ENCODE results near the gene FADS2.

FADS2 gene

GRCh38 chr11:61887839-61888494 is 59.9 kb downstream of the FADS2 start:
- DNase-seq (ENCODE audit: low read depth in 3 of 3): no peak

DNA sequence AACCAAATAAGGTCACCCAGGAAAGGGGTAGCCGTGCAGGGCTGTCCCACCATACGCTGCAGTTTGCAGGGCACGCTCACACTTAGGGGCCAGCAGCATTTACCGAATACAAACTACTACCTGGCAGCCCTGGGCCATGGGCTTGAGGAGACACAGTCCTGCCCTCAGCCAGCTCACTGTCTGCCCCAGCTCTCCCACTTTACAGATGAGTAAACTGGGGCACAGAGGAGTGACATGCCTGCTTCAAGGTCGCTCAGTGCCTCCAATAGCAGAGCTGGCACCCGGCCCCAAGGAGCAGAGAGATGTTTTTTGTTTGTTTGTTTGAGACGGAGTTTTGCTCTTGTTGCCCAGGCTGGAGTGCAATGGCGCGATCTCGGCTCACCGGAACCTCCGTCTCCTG is 60.5 kb downstream of the FADS2 start:
- DNase-seq (ENCODE audit: low read depth in 3 of 3): no peak

DNA sequence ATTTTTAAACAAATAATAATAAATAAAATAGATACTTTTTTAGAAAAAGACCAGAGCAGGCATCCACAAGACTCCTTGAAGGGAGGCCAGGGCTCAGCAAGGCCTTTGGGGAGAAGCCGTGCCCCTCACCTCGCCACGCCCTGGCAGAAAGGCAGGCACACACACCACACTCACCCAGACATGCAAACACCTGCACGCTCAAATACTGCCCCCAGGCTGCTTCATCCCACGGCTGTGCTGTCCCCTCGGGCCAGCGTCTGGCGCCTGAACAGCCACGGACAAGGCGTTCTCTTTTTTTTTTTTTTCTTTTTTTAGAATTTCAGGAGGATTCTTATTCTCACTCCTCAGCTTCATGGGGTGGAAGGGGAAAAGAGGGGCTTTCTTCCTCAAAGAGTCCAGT is 61.7 kb downstream of the FADS2 start:
- DNase-seq (ENCODE audit: low read depth in 3 of 3): no peak

DNA sequence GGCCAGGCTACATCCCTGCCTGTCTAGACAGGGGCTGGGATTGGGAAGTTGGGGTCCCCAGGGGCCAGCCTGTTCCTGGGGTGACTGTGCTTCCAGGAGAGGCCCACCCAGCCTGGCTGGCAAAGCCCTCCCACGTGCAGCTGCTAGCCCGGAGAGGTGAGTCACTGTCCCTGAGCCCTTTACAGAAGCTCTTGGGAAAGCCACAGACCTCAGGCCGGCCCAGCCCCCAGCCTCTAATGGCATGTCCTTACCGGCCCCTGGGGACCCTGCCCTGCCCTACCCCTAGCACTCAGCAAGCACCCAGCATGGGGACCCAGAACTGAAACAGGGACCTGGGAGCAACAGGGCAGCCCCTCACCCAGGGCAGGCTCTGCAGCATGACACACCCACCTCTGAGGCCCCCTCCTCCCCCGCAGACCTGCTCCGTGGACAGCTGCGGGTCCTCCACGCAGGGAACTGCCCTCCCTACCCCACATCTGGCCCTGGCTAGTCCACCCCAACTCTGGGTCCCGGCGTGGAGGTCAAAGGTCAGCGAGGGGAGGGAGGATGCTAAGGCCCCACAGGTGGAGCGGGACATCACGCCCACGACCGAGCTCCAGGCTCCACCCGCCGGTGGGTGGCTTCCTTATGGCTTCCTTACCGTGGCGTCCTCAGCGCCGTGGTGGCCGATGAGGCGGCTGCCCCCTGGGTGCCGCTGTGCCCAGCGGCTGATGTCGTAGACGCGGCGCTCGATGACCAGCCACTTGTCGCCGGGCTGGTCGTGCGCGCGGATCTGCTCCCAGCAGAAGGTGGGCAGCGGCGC is 62.6 kb downstream of the FADS2 start:
- DNase-seq (ENCODE audit: low read depth in 3 of 3): peak in 2 of 3 experiments; percentile 11

- peak; percentile 5 to 28 (median 24) for DNase-seq (ENCODE audit: low read depth in 3 of 3)
Observed at GRCh38 chr11:61891331-61892084, 63.4 kb downstream of the FADS2 start, which contains the start of gene FADS3. Gene FADS3, minus strand, starts transcription at chr11:61891545. Its CDS starts 164 bp downstream, at chr11:61891381.

DNA sequence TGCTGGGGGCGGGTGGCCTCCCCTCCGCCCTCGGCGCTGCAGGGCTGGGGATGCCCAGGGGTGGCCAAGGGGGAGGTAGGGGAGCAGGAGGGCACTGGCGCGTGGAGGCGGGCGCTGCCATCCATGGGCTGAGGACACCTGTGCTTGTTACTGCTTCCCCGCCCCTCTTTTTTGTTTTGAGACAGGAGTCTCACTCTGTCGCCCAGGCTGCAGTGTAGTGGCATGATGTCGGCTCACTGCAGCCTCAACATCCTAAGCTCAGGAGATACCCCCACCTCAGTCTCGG is 63.9 kb downstream of the FADS2 start:
- no peak for DNase-seq (ENCODE audit: low read depth in 3 of 3)

DNA sequence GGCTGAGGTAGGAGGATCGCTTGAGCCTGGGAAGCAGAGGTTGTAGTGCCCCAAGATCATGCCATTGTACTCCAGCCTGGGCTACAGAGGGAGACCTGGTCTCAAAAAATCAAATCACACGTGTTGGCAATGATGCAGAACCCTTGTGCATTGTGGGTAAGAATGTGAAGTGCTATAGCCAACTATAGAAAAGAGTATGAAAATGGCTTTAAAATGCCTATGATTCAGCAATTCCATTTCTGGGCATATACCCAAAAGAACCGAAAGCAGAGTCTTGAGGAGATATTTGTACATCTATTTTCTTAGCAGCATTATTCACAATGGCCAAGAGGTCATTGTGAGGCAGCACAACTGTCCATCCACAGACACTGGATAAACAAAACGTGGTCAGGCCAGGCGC is 65.9 kb downstream of the FADS2 start:
- DNase-seq (ENCODE audit: low read depth in 3 of 3): no peak

- no peak for DNase-seq (ENCODE audit: low read depth in 3 of 3)
Observed at GRCh38 chr11:61895046-61895717, 67.1 kb downstream of the FADS2 start.

DNA sequence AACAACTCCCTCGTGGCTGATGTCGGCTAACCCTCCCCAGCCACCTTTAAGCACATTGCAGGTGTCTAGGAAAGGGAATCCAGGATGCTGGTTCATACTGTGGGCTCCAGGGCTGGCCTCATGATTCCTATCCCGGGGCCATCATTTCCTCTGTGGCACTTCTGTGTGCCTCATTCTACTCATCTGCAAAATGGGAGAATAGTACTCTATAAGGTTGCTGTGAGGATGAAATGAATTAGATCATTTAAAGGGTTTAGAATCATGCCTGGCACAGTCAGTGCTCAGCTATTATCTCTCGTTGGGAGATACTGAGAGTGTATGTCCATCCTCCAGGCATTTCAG is 67.6 kb downstream of the FADS2 start:
- DNase-seq (ENCODE audit: low read depth in 3 of 3): no peak

- no peak for DNase-seq (ENCODE audit: low read depth in 3 of 3)
Observed at GRCh38 chr11:61896665-61897386, 68.7 kb downstream of the FADS2 start.

DNA sequence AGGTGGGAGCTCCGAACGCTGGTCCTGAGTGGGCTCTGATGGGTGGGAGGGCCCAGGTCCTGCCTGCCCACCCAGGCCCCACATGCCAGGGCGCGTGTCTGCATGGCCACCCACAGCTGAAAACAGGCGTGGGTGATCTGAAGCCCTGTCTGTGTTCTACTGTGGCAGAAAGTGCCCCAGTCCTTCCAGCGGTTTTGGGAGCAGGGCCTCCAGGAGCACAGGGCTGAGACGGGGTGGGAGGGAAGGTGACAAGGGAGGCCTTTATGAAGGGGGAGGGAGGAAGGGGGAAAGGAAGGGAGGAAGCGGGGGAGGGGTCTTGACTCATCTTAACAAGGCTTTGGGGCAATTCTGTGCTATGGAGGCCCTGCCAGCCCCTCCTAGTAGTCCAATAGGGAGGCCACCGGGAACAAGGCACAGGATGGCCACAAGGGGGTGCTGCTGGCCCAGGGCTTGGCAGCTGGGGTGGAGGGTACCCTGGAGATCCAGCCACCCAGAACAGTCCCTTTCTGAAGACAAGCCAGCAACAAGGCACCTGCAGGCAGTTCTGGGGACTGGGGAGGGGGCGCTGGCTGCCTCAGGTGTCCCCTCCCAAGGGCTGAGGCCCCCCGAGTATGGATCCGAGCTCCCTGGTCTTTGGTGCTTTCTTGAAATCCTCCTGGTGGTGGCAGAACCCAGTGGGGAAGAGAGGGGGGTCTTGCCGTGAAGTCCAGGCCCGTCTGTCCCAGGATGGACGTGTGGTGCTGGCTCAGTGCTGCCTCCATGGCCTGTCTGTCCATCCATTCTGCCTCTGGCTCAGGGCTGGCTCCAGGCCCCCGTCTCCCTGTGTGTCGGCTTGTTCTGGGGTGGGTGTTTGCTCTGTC is 69.5 kb downstream of the FADS2 start:
- DNase-seq (ENCODE audit: low read depth in 3 of 3): peak; percentile 61 to 69 (median 66)

GRCh38 chr11:61898247-61898582 is 70.1 kb downstream of the FADS2 start:
- DNase-seq (ENCODE audit: low read depth in 3 of 3): no peak

DNA sequence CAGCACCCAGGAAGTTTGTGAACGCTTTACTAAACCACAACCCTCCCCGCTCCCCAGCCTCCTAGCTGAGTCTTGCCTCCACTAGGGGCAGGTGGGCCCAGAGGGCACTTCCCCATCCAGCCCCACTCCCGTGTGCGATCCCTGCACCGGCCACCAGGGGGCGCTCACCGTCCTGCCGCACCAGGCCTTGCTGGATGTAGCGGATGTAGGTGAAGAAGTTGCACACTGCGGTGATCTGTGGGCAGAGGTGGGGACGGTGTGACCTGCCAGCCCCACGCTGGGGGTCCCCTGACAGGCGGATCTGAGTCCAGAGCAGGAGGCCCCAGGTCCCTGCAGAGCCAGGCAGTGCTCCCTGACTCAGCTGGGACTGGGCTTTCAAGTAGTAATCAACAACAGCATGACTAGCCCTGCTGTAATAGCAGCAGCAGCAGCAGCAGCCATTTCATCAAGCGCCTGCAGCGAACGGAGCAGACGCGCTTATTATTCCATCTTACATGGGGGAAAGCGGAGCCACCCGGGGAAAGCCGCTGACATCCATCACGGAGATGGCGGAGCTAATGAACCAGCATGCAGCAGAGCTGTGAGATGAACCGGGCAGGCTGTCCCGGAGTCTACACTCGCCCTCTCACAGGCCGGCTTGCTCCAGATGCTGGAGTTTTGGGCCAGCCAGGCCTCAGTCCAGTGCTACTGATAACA is 71.2 kb downstream of the FADS2 start:
- peak; percentile 79 to 92 (median 86) for DNase-seq (ENCODE audit: low read depth in 3 of 3)

DNA sequence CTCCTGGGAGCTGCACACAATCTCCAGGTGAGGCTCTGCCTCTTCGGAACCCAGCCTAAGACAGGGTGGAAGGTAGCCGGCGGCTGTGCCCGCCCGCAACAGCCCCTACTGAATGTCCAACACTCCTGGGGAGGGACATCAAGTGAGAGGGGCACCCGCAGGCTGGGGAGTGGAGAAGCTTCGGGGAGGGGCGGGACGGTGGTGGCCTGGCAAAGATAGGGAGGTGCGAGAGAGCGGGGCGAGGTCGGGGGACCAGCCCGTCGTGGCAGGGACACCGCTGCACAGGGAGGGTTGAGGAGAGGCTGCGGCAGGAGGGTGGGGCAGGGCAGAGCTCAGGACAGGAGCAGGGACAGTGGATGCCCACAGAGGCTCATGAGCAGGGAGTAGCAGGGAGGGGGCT is 72.2 kb downstream of the FADS2 start:
- DNase-seq (ENCODE audit: low read depth in 3 of 3): no peak

DNA sequence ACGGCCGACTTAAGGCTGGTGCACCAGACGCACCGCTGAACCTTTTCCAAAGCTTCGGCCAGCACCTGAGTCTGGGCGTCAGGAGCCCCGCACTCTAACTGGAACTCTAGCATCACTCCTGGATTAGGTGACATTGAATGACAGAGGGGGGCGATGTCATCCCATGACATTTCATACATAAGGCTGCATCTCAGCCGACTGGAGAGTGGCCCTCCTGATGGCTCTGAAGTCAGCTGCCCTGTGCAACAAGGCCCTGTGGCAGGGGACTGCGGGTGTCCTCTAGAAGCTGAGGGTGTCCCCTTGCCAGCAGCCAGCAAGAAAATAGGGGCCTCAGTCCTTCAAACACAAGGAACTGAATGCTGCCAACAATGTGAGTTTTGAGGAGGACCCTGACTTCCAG is 73.3 kb downstream of the FADS2 start:
- no peak for DNase-seq (ENCODE audit: low read depth in 3 of 3)

DNA sequence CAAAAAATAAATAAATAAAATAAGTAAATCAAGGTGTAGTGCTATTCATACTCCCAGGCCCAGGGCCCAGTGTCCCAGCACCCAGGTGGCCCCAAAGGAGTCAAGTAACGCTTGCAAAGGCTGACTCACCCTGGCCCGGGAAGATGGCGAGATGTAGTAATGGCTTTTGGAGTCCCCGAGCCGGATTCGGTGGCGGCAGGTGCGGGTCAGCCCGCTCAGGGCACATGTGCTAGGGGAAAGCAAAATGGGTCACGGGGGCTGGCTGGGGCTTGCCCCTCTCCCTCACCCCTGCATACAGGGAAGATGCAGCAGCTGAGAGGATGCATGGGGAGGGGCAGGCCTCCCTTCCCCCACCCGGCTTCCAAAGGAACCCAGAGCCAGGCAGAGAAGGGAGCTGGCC is 74.2 kb downstream of the FADS2 start:
- DNase-seq (ENCODE audit: low read depth in 3 of 3): no peak

DNA sequence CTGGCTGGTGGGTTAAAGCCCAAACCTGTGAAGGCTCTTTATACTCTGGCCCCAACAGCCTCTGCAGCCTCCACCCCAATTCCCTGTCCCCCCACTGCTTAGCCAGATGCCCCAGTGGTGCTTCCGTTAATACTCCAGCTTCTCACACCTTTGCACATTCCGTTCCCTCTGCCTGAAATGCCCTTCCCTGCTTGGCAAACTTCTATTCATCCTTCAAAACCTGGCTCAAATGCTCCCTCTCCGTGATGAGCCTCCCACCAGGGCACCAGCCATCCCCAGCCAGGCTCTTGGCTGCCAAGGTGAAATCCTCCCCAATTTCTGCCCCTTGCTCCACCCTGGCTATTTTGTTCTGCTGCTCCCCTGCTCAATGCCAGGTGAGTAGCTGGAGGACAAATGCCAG is 75.7 kb downstream of the FADS2 start:
- DNase-seq (ENCODE audit: low read depth in 3 of 3): no peak

DNA sequence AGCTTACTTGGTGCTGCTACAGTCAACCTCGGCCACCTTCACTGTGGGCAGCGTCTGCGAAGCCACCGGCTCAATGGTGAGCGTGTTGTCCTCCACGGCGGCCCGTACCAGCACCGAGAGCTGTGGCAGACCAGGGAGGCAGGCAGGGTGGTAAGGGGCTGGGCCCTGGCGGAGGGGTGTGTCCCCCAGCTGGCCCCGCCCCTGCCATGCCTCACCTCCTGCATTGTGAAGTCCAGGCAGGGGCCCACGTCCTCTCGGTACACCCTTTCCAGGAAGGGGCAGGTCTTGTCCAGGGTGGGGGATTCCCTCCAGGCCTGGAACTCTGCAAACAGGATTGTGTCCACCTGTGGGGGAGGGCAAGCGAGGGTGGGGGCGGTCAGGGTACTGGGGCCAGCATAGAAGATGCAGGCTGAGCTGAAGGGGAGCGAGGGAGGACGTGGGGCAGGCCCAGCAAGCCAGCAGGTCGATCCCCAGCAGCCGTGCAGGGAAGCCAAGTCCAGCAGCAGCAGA is 76.5 kb downstream of the FADS2 start:
- DNase-seq (ENCODE audit: low read depth in 3 of 3): no peak

DNA sequence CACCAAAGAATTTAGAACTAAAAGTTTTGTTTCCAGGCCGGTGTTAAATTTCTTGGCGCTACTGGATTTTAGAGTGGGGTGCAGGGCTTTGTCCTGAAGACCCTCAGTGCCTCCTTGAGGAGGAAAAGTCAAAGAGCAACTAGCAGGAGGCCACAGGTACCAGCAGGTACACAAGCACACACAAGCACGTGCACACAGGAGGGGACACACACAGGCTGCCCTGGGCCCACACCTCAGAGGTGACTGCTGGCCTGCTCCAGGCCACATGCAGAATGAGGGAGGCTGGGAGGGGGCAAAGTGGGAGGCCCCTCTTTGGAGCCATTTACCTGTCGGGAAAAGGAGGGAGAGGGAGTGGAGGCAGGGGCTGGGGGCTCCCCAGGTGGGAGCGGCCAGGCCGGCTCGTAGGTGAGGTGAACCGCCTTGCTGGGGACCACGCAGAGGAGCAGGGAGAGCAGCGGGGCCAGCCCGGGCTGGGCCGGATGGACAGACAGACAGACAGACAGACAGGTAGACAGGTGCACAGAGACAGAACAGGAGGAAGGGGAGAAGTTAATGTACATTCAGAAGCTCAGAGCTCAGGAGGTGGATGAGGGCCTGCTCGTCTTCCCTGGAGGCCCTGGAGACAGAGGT is 77.1 kb downstream of the FADS2 start:
- DNase-seq (ENCODE audit: low read depth in 3 of 3): no peak

Measured in stimulated activated CD4-positive, alpha-beta T cell treated with anti-CD3 and anti-CD28 coated beads, TNF-alpha, amount 100 ng/mL, for 4 hours (primary cell).